GM18907 (cell line): Measurements from ENCODE around the gene C1QC.

Experiments used
- ATAC-seq: cut with Tn5 transposase; IDR thresholded peaks from one replicate; pipeline ENCODE4 v1.9.1; 2021; ENCODE audit warnings: mild to moderate bottlenecking, moderate library complexity; ENCODE audit not compliant: unreplicated experiment

The C1QC gene

GRCh38 chr1:22618056-22618455, 25.4 kb upstream of the C1QC start:
- ATAC-seq: no peak

GRCh38 chr1:22619252-22619651, 24.2 kb upstream of the C1QC start:
- ATAC-seq: no peak

GRCh38 chr1:22619798-22620197, 23.6 kb upstream of the C1QC start:
- no peak for ATAC-seq

- ATAC-seq: no peak
These were observed 21.7 kb upstream of the C1QC start for GRCh38 chr1:22621761-22622160.

- no peak for ATAC-seq
These were observed 18.0 kb upstream of the C1QC start for GRCh38 chr1:22625262-22625925.

GRCh38 chr1:22626237-22627157, 16.9 kb upstream of the C1QC start:
- no peak for ATAC-seq

- no peak for ATAC-seq
These were observed 16.1 kb upstream of the C1QC start for GRCh38 chr1:22627331-22627730.

- ATAC-seq: no peak
These were observed 14.6 kb upstream of the C1QC start for GRCh38 chr1:22628698-22629444.

GRCh38 chr1:22629886-22630285, 13.5 kb upstream of the C1QC start:
- ATAC-seq: no peak

GRCh38 chr1:22633697-22634463, 9.6 kb upstream of the C1QC start:
- ATAC-seq: no peak

GRCh38 chr1:22635436-22635835, 8.0 kb upstream of the C1QC start:
- no peak for ATAC-seq

GRCh38 chr1:22636353-22636752, 7.1 kb upstream of the C1QC start, which contains the start of gene C1QA:
TSS of gene C1QA (plus strand) at chr1:22636628. CDS start at chr1:22637617, 989 bp downstream.
- ATAC-seq: no peak

- ATAC-seq: no peak
These were observed 6.5 kb upstream of the C1QC start for GRCh38 chr1:22636927-22637326.

- no peak for ATAC-seq
These were observed 5.5 kb upstream of the C1QC start for GRCh38 chr1:22637907-22638445.

GRCh38 chr1:22638476-22639234, 4.8 kb upstream of the C1QC start:
- no peak for ATAC-seq

- ATAC-seq: no peak
These were observed 4.1 kb upstream of the C1QC start for GRCh38 chr1:22639286-22639685.

- ATAC-seq: no peak
These were observed 2.2 kb upstream of the C1QC start for GRCh38 chr1:22641247-22641646.

GRCh38 chr1:22641906-22642636, 1.4 kb upstream of the C1QC start:
- no peak for ATAC-seq

GRCh38 chr1:22643928-22644327, 495 bp downstream of the C1QC start:
- no peak for ATAC-seq
